Suppressor macrophage treated with lipopolysaccharide for 1 hour (primary cell): ENCODE measurements around the gene MLXIP.
"Not testable (repeated sequence)": the region's sequence is repeated elsewhere in the genome, so short reads cannot be mapped to it uniquely, and the experiment has no call there.

Experiments
- DNase-seq, 3 donors: peaks; one replicate each; pipeline ENCODE4 v3.0.0-alpha.2; 2020 to 2022

MLXIP gene

GRCh38 chr12:122078141-122079032 is at the start of gene MLXIP:
MLXIP (plus strand) TSS chr12:122078756; CDS start chr12:122078854, 98 bp downstream.
- peak; percentile 97 to 99 (median 98) for DNase-seq

GRCh38 chr12:122028905-122029560 is 49.5 kb upstream of the MLXIP start:
- DNase-seq: no peak

- peak in 1 of 3 donors; percentile 7 for DNase-seq
These were observed 48.7 kb upstream of the MLXIP start for GRCh38 chr12:122029620-122030423.

DNA sequence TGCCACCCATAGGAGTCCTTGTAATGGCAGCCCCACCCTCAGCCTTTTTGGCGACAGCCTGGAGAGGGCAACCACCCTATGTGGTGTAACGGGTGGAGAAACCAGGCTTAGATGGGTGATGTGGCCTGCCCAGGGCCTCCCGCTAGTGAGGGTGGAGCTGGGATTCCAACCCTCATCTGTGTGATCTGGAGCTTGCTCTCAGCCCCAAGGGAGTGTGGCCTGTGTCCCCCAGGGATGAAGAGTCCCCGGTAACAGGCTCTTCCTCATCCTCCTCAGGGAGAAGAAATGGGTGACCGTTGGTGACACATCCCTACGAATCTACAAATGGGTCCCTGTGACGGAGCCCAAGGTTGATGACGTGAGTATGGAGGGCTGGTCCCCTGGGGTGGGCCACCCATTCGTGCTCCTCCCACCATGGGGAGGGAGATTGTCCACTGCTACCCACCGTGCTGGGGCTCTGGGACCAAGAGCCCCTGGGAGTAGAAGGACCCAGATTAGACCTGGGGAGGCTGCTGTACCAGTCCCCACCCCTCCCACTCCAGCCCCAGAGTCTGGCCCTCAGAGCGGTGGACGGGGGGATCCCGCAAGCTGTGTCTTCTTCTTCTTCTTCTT is 48.0 kb upstream of the MLXIP start:
- no peak for DNase-seq

GRCh38 chr12:122031342-122032216 is 47.0 kb upstream of the MLXIP start:
- peak; percentile 46 to 77 (median 60) for DNase-seq

DNA sequence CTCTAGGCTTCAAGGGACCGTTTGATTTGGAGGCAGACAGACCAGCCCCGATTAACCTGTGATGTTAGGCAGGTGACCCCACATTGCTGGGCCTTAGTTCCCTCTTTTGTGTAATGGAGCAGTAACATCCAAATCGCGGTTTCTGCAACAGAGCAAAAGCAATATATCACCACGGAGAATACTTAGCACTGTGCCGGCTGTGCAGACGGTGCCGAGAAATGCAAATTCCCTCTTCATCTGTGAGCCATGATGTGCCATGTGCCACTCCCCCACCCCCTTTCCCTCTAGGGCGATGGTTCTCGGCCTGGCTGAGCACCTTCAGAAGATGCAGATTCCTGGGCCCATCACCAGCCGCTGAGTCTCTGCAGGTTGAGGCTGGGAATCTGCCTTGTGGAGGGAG is 46.0 kb upstream of the MLXIP start:
- no peak for DNase-seq

GRCh38 chr12:122035292-122035691 is 43.3 kb upstream of the MLXIP start:
- no peak for DNase-seq

GRCh38 chr12:122036153-122036552 is 42.4 kb upstream of the MLXIP start:
- DNase-seq: no peak

- DNase-seq: no peak
These were observed 37.8 kb upstream of the MLXIP start for GRCh38 chr12:122040579-122041386.

DNA sequence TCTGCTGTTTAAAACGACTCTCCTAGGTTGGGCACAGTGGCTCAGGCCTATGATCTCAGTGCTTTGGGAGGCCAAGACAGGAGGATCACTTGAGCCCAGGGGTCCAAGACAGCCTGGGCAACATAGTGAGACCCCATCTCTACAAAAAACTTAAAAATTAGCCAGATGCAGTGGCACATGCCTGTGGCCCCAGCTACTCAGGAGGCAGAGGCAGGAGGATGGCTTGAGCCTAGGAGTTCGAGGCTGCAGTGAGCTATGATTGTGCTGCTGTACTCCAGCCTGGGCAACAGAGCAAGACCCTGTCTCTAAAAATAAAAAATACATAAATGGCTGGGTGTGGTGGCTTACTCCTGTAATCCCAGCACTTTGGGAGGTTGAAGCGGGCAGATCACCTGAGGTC is 37.1 kb upstream of the MLXIP start:
- not testable (repeated sequence) for DNase-seq

- DNase-seq: no peak
These were observed 35.6 kb upstream of the MLXIP start for GRCh38 chr12:122042910-122043309.

DNA sequence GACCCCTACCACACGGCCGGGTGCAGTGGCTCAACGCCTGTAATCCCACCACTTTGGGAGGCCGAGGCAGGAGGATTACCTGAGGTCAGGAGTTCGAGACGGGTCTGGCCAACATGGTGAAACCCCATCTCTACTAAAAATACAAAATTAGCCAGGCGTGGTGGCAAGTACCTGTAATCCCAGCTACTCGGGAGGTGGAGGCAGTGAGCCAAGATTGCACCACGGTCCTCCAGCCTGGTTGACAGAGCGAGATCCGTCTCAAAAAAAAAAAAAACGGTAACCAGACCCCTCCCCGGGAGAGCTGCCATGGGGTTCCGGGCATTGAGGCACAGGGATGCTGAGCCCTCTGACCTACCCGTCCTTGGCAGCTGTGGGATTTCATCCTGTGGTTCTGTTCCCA is 35.1 kb upstream of the MLXIP start:
- no peak for DNase-seq

- no peak for DNase-seq
These were observed 33.3 kb upstream of the MLXIP start for GRCh38 chr12:122045262-122045661.

DNA sequence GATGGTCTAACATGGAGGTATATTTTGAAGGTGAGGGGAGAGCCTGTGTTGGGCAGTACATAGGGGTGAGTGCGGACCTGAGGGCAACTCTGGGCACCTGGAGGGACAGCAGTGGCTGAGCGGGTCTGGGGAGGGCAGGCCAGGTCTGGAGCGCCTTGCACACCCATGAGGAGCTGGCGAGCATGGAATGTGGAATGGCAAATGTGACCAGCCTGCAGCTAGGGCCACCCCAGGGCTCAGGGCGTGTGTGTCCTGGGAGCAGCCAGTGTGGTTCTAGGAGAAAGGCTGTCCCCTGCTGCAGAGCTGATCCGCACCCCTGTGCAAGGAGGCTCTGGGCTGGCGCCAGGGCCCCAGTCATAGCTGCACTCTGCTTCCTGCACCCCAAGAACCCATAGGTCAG is 32.4 kb upstream of the MLXIP start:
- no peak for DNase-seq

DNA sequence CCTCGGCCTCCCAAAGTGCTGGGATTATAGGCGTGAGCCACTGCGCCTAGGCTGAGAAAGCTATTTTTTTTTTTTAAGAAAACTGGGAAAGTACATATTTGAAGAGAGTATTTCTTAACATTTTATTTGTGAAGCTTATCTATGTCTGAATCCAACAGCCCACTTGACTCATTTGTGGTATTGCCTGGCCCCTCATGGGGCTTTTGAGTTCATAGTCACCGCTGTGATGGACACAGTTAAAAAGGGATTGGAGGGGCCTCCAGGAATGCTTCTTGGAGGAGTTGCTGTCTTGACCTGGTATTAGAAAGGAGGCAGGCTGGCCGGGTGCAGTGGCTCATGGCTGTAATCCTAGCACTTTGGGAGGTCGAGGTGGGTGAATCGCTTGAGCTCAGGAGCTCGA is 30.4 kb upstream of the MLXIP start:
- DNase-seq: no peak

GRCh38 chr12:122049827-122050226 is 28.7 kb upstream of the MLXIP start:
- no peak for DNase-seq

- no peak for DNase-seq
These were observed 27.9 kb upstream of the MLXIP start for GRCh38 chr12:122050706-122051105.

- DNase-seq: no peak
These were observed 27.2 kb upstream of the MLXIP start for GRCh38 chr12:122051231-122051876.

GRCh38 chr12:122052285-122052684 is 26.3 kb upstream of the MLXIP start:
- DNase-seq: no peak

DNA sequence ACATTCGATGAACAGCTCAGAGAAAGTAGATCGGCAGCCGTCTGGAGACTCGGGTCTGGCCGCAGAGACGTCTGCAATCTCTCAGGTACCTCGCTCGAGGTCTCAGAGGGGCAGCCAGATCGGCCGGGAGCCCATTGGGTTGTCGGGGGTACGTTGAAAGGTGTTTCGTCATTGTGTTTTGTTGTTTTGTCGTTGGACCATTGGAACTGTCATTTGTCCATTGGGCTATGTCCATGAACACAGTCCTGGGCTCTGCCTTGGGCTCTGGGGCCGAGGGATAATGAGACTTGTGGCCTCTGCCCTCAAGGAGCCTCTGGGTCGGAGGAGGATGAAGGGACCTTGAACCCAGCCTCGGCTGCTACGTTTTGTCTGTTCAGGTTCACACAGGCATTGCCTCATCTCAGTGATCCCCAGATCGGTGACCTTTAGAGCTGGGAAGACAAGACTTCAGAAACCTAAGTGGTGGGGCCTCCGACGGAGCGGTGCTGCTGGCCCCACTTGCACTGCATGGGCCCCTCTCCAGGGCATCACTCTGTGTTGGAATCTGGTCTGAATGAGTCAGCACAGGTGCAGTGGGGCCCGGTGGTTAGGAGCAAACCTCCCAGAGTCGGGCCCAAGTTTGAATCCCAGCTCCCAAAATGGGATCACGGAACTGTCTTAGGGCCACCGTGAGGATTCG is 23.6 kb upstream of the MLXIP start:
- DNase-seq: no peak
